Measurements from ENCODE around the gene GSTM1. TPM values are rescaled to one million over a fixed set of nuclear protein-coding genes. Genes with fewer than 3 reads are reported as not detected.

The GSTM1 gene
- total RNA-seq, 4 donors from 2014 or later = 23.1 TPM; not detected in 3

DNA sequence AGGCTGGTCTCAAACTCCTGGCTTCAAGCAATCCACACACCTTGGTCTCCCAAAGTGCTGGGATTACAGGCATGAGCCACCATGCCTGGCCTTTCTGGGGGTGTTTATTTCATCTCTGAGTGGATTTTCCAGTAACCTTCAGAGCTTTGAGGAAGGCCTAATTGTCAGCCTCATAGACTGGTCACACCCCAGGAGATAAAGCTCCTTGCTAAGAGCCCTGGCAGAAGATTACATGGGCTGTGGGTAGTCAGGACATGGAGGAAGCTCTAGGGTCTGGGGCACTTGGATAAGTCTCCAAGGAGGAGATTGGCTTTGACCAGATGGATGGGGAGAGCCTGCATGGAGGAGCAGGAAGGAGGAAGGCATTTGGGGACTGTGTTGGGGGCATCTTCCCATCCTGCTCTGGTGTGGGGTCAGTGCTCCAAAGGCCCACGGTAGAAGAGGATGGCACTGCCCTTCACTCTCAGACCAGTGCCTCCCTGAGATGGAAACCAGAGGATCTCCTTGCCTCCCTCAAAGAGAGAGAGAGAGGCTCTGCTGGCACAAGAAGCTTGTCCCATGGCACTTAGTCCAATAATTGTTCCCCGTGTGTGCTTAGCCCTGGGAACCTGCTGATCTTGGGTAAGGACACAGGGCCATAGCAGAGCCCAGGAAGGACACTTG lies 46.4 kb upstream of the GSTM1 start:
- peak; percentile 74 for DNase-seq (ENCODE audit: extremely low spot score)
- TF ChIP-seq, protein P1, sequence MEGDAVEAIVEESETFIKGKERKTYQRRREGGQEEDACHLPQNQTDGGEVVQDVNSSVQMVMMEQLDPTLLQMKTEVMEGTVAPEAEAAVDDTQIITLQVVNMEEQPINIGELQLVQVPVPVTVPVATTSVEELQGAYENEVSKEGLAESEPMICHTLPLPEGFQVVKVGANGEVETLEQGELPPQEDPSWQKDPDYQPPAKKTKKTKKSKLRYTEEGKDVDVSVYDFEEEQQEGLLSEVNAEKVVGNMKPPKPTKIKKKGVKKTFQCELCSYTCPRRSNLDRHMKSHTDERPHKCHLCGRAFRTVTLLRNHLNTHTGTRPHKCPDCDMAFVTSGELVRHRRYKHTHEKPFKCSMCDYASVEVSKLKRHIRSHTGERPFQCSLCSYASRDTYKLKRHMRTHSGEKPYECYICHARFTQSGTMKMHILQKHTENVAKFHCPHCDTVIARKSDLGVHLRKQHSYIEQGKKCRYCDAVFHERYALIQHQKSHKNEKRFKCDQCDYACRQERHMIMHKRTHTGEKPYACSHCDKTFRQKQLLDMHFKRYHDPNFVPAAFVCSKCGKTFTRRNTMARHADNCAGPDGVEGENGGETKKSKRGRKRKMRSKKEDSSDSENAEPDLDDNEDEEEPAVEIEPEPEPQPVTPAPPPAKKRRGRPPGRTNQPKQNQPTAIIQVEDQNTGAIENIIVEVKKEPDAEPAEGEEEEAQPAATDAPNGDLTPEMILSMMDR (IDR thresholded peaks at IDR 0.05) = no peak
- TF ChIP-seq POLR2A (IDR thresholded peaks at IDR 0.05; ENCODE audit: low read depth) (no peak), POLR2AphosphoS5 (IDR thresholded peaks at IDR 0.05) (no peak), EP300 (IDR thresholded peaks at IDR 0.05) (no peak)
- H3K36me3 ChIP-seq = no peaks in the 10 kb centered on the region
- H3K9me3 ChIP-seq = no peaks in the 10 kb centered on the region
- no peak overlapping the region for H3K4me3 ChIP-seq
- intact Hi-C loops (cut with DNase I) = loop anchor here (5.0 kb wide), 3 partner anchors 46 to 341 kb away; partner anchors contain the start of genes AHCYL1 and GSTM1
- whole genome bisulfite sequencing = 86% methylated on average over 2 of the region's 2 CpGs
- no peaks in the 10 kb centered on the region for H3K27me3 ChIP-seq
- H3K4me1 ChIP-seq = peaks cover 11 to 24% (median 16%) of the 10 kb centered on the region in 4 donors
- no peak overlapping the region for H3K27ac ChIP-seq (replicated peaks in 1 of 4)

DNA sequence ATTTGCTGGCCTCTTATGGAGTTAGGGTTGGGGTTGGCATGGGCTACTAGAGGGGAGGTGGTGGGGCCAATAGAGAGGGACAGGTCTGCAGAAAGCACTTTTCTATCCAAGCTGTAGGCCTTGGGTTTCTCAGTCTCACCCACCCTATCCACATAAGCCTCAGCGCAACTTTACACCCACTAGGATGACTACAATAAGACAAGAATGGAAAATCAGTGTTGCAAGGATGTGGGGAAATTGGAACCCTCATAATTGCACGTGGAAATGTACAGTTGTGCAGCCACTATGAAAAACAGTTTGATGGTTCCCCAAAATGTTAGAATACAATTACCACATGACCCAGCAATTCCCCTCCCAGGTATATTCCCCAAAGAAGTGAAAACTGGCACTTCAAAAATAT lies 45.8 kb upstream of the GSTM1 start:
- TF ChIP-seq EP300 (IDR thresholded peaks at IDR 0.05) (no peak), POLR2A (IDR thresholded peaks at IDR 0.05; ENCODE audit: low read depth) (no peak), POLR2AphosphoS5 (IDR thresholded peaks at IDR 0.05) (no peak)
- TF ChIP-seq, protein P1 (IDR thresholded peaks at IDR 0.05) = no peak
- Histone ChIP-seq H3K4me1 (peaks cover 8 to 17% (median 10%) of the 10 kb centered on the region in 4 donors), H3K4me3 (no peak overlapping the region), H3K27ac (replicated peaks in 1 of 4) (no peak overlapping the region), H3K9me3 (no peaks in the 10 kb centered on the region), H3K36me3 (no peaks in the 10 kb centered on the region), H3K27me3 (no peaks in the 10 kb centered on the region)
- 76% methylated on average over 2 of the region's 2 CpGs for WGBS
- intact Hi-C loops (cut with DNase I) = loop anchor here (5.0 kb wide), 3 partner anchors 45 to 340 kb away; partner anchors contain the start of genes AHCYL1 and GSTM1
- peak; percentile 47 for DNase-seq (ENCODE audit: extremely low spot score)

GRCh38 chr1:109642626-109643025 lies 45.0 kb upstream of the GSTM1 start:
- intact Hi-C loops (cut with DNase I) = loop anchor here (5.0 kb wide), 3 partner anchors 45 to 340 kb away; partner anchors contain the start of genes AHCYL1 and GSTM1

DNA sequence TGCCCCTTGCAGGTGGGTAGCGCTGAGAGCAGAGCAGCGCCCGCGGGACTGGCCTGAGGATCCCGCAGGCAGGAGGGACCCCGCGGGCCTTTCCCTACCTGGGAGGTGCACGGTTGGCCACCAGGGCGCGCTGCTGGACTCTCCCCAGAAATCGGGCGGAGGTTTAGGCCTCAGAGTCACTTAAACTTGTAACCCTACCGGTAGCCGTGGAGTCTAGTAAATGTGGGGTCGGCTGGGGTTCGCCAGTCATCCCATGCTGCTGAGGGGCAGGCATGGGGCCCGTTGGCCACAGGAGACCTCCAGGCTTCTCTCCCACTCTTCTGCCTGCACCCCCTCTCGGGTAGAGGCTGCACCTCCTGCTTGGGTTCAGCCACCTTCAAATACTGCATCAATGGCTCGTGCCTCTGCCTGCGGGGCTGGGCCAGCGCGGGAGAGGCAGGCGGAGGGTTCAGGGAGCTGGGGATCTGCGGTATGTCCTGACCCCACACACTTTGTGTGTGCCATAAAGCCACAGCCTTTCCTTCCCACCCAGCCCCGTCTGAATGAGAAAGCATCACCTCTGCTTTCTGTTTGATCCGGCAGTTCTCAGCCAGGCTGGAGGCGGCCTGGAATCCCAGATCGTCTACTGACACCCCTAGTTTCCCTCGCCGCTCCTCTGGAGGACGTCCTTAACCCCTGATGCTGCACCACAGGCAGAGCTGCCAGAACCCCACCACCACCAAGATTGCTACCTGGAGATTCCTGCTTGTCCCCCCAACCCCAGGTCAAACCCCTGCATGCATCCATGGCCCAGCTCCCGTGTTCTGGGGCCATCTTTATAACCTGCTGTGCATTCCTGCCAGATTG lies 44.0 kb upstream of the GSTM1 start:
- peak; percentile 96 for DNase-seq (ENCODE audit: extremely low spot score)

More at GRCh38 chr1:109642626-109643025, 45.0 kb upstream of the GSTM1 start:
- peak; percentile 19 for DNase-seq (ENCODE audit: extremely low spot score)
- H3K27me3 ChIP-seq = no peaks in the 10 kb centered on the region
- peaks cover 8 to 17% (median 10%) of the 10 kb centered on the region in 4 donors for H3K4me1 ChIP-seq
- no peak for TF ChIP-seq EP300 (IDR thresholded peaks at IDR 0.05)
- TF ChIP-seq POLR2AphosphoS5 (IDR thresholded peaks at IDR 0.05) = no peak
- TF ChIP-seq POLR2A (IDR thresholded peaks at IDR 0.05; ENCODE audit: low read depth) = no peak
- TF ChIP-seq, protein P1 (IDR thresholded peaks at IDR 0.05) = no peak
- no peak overlapping the region for H3K4me3 ChIP-seq
- no peaks in the 10 kb centered on the region for H3K9me3 ChIP-seq
- no peak overlapping the region for H3K27ac ChIP-seq (replicated peaks in 1 of 4)
- WGBS = 62% methylated on average over 3 of the region's 3 CpGs
- no peaks in the 10 kb centered on the region for H3K36me3 ChIP-seq

More for the DNA sequence above, 44.0 kb upstream of the GSTM1 start:
- TF ChIP-seq, protein P1 (IDR thresholded peaks at IDR 0.05) = peak; percentile 87 to 91 (median 87)
- TF ChIP-seq POLR2A (IDR thresholded peaks at IDR 0.05; ENCODE audit: low read depth) (no peak), EP300 (IDR thresholded peaks at IDR 0.05) (no peak)
- intact Hi-C loops (cut with DNase I) = loop anchor here (5.0 kb wide), 3 partner anchors 44 to 339 kb away; partner anchors contain the start of genes AHCYL1 and GSTM1
- Histone ChIP-seq H3K4me3 (peak overlapping the region in 2 of 4 donors; percentile 20 to 30), H3K36me3 (no peaks in the 10 kb centered on the region), H3K27ac (replicated peaks in 1 of 4) (no peak overlapping the region), H3K4me1 (peaks cover 8 to 17% (median 10%) of the 10 kb centered on the region in 4 donors), H3K9me3 (no peaks in the 10 kb centered on the region), H3K27me3 (no peaks in the 10 kb centered on the region)
- 55% methylated on average over 10 of the region's 32 CpGs for WGBS
